ENCODE measurements around the gene LUC7L2.
"Not testable (repeated sequence)": the region's sequence is repeated elsewhere in the genome, so short reads cannot be mapped to it uniquely, and the experiment has no call there.

LUC7L2 gene

DNA sequence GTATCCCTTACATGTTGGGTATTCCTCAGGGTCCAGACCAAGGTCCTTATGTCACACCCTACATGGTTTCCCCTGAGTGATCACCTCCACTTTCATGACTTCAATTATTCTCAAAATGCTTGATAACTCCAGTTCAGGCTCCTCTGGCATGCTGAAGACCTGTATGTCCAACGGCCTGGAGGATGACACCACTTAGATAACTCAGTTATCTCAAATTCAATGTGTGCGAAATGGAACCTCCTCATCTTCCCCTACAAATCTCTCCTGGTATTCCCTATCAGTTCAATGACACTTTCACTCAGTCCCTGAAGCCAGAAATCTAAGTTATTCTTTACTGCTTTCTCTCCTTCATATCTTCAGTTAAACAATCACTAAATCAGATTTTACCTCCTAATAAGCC is 8.7 kb upstream of the LUC7L2 start:
- CTCF ChIA-PET: no interaction called here

GRCh38 chr7:139354729-139355128 is 5.0 kb upstream of the LUC7L2 start:
- no peak for TF ChIP-seq CTCF (conservative IDR thresholded peaks at IDR 0.05; ENCODE audit: low read depth)
- H3K27ac ChIP-seq: no peak overlapping the region
- ChIA-PET CTCF (no interaction called here), POLR2A (ENCODE audit: low non-redundant PET) (no interaction called here)
- no peak for DNase-seq (ENCODE audit: low spot score)

More for the DNA sequence above, 8.7 kb upstream of the LUC7L2 start:
- POLR2A ChIA-PET (ENCODE audit: low non-redundant PET): no interaction called here
- DNase-seq (ENCODE audit: low spot score): no peak
- H3K27ac ChIP-seq: no peak overlapping the region
- TF ChIP-seq CTCF (conservative IDR thresholded peaks at IDR 0.05; ENCODE audit: low read depth): no peak

DNA sequence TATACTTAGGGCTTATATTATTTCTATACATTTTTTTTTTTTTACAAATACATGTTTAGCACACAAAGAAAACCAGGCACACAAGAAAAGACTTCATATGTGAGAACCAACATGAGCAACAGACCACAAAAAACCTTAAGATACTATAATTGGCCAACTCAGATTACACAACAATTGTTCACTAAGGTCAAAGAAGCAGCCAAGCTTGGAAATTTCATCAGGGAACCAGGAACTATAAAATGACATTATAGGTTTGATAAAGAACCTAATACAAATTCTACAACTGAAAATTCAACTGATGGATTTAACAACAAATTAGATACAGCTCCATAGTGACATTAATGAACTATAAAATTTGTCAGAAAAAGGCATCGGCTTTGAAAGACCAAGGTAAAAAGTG is 4.4 kb upstream of the LUC7L2 start:
- POLR2A ChIA-PET (ENCODE audit: low non-redundant PET): no interaction called here
- CTCF ChIA-PET: no interaction called here
- no peak for TF ChIP-seq CTCF (conservative IDR thresholded peaks at IDR 0.05; ENCODE audit: low read depth)
- no peak for DNase-seq (ENCODE audit: low spot score)
- no peak overlapping the region for H3K27ac ChIP-seq

- POLR2A ChIA-PET (ENCODE audit: low non-redundant PET): not testable (repeated sequence)
Measured at GRCh38 chr7:139357729-139358506, 1.8 kb upstream of the LUC7L2 start.

DNA sequence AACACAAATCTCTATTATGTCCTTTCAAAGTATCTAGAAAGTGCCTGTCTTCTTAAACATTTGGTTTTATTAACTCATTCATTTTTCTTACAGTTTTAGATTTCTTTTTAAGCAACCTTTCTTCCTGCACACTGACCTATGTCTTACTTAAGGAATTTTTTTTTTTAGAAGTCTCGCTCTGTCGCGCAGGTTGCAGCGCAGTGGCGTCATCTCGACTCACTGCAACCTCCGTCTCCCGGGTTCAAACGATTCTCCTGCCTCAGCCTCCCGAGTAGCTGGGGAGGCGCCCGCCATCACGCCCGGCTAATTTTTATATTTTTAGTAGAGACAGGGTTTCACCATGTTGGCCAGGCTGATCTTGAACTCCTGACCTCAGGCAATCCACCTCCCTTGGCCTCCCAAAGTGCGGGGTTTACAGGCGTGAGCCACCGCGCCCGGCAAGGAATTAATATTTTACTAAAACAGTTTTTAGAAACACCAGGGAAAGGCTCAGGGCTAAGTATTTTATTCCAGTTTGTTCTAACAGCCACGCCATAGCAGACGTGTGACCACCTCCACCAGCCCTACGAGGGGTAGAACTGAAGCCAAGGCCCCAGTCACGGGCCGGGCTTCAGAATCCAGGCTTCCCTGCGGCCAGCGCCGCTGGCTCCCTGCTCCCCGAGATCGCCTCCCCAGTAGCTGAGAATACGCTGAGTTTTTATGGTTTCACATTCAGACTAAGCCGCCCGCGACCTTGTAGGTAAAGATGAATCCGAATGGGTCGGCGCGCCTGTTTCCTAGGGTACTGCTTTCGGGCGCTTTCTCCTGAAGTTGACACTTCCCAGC is 941 bp upstream of the LUC7L2 start:
- no peak for TF ChIP-seq CTCF (conservative IDR thresholded peaks at IDR 0.05; ENCODE audit: low read depth)
- peak overlapping the region; percentile 99 for H3K27ac ChIP-seq
- ChIA-PET POLR2A (ENCODE audit: low non-redundant PET) (no interaction called here), CTCF (interaction anchor here (0.5 kb wide), 1 partner anchor 45 kb away, joined by 3 read pairs; no protein-coding TSS in a partner anchor)
- peak; percentile 13 for DNase-seq (ENCODE audit: low spot score)

More at GRCh38 chr7:139357729-139358506, 1.8 kb upstream of the LUC7L2 start:
- DNase-seq (ENCODE audit: low spot score); CTCF ChIA-PET: not testable (repeated sequence)
- H3K27ac ChIP-seq: peak overlapping the region; percentile 99

DNA sequence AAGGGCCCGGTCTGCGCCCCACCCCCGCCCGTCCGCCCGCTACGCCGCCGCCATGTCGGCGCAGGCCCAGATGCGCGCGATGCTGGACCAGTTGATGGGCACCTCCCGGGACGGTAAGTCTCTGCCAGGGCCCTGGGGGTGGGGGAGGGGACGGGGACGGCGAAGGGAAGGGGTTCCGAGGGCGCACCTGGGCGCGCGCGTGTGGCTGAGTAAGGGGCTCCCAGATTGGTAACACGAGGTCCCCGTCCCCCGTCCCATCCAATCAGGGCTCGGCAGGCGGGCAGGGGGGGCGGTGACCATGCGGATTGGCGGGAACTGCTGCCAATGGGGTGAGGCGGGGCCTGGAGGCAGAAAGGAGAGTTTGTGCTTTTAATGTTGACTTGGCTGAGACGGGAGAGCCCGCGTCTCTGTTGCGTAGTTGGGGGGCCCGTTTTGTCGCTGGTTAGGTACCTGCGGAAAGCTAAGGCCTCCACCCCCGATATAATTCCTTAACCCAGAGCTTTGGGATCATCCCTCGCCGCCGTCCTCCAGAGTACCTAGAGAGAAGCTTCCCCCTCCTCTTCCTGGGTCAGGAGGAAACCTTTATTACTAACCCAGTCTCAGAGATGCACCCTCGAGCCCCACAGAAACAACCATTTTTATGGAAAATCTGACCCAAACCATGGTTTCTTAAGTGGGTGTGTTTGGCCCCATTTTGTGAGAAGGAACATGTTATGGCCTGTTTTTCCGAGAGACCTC is 685 bp downstream of the LUC7L2 start:
- ChIA-PET CTCF (no interaction called here), POLR2A (ENCODE audit: low non-redundant PET) (interaction anchor here (0.6 to 0.9 kb wide), 4 partner anchors 13 to 111 kb away, joined by 3 to 5 read pairs (median 4); no protein-coding TSS in a partner anchor)
- no peak for TF ChIP-seq CTCF (conservative IDR thresholded peaks at IDR 0.05; ENCODE audit: low read depth)
- H3K27ac ChIP-seq: peak overlapping the region; percentile 99
- peak; percentile 98 for DNase-seq (ENCODE audit: low spot score)

Data from RWPE1 (cell line).